OCI-M2 (cell line): ENCODE results near the gene CORO2B.
"Not testable (repeated sequence)": the region's sequence is repeated elsewhere in the genome, so short reads cannot be mapped to it uniquely, and the experiment has no call there.

Experiments used
- DNase-seq: peaks from one replicate; lab custom pipeline; 2025; ENCODE audit not compliant: unreplicated experiment; lab: John Stamatoyannopoulos, UW

CORO2B gene

GRCh38 chr15:68719672-68720071 is 140.9 kb downstream of the CORO2B start:
- no peak for DNase-seq

- DNase-seq: no peak
Measured at GRCh38 chr15:68721886-68722285, 143.1 kb downstream of the CORO2B start.

- DNase-seq: no peak
Measured at GRCh38 chr15:68725736-68726135, 146.9 kb downstream of the CORO2B start.

GRCh38 chr15:68726246-68726645 is 147.5 kb downstream of the CORO2B start:
- DNase-seq: no peak

- no peak for DNase-seq
Measured at GRCh38 chr15:68729789-68730411, 151.1 kb downstream of the CORO2B start.

GRCh38 chr15:68730471-68730919 is 151.7 kb downstream of the CORO2B start:
- DNase-seq: peak; percentile 8

GRCh38 chr15:68730976-68731897 is 152.4 kb downstream of the CORO2B start:
- DNase-seq: no peak

GRCh38 chr15:68732451-68732850 is 153.7 kb downstream of the CORO2B start:
- DNase-seq: no peak

GRCh38 chr15:68733666-68734065 is 154.9 kb downstream of the CORO2B start:
- no peak for DNase-seq

GRCh38 chr15:68734352-68734751 is 155.6 kb downstream of the CORO2B start:
- DNase-seq: no peak

- no peak for DNase-seq
Measured at GRCh38 chr15:68734881-68735280, 156.1 kb downstream of the CORO2B start.

- no peak for DNase-seq
Measured at GRCh38 chr15:68735610-68736009, 156.8 kb downstream of the CORO2B start.

- no peak for DNase-seq
Measured at GRCh38 chr15:68739390-68740080, 160.7 kb downstream of the CORO2B start.

- DNase-seq: no peak
Measured at GRCh38 chr15:68743256-68743655, 164.5 kb downstream of the CORO2B start.

GRCh38 chr15:68749365-68749764 is 170.6 kb downstream of the CORO2B start:
- DNase-seq: no peak

GRCh38 chr15:68749793-68750192 is 171.0 kb downstream of the CORO2B start:
- DNase-seq: no peak

- DNase-seq: no peak
Measured at GRCh38 chr15:68751622-68752021, 172.8 kb downstream of the CORO2B start.

- no peak for DNase-seq
Measured at GRCh38 chr15:68755731-68756130, 176.9 kb downstream of the CORO2B start.

GRCh38 chr15:68759982-68760579 is 181.3 kb downstream of the CORO2B start:
- DNase-seq: not testable (repeated sequence)

- no peak for DNase-seq
Measured at GRCh38 chr15:68763063-68763462, 184.3 kb downstream of the CORO2B start.

GRCh38 chr15:68764090-68764489 is 185.3 kb downstream of the CORO2B start:
- DNase-seq: no peak
